NB4 (cell line): ENCODE results near the gene TCF7L2.

Experiments
- DNase-seq: peaks from one replicate; pipeline ENCODE4 v3.0.0; 2010; ENCODE audit warnings: low read depth
- H3K4me3 ChIP-seq: one replicate; pipeline ENCODE4 v1.5.1; 2011; ENCODE audit warnings: mild to moderate bottlenecking, low read depth, low read length, moderate library complexity
- CTCF ChIP-seq: IDR thresholded peaks from one replicate; pipeline ENCODE4 v1.5.1; 2012; ENCODE audit warnings: low read depth, low read length
- MYC ChIP-seq: IDR thresholded peaks from 2 replicates; pipeline ENCODE4 v1.6.1; 2011; ENCODE audit warnings: low read depth, low read length
- POLR2A ChIP-seq: IDR thresholded peaks from 2 replicates; pipeline ENCODE4 v1.6.1; 2011; ENCODE audit warnings: mild to moderate bottlenecking; ENCODE audit not compliant: insufficient read length; ENCODE audit errors: extremely low read depth
- TF ChIP-seq, protein P1 (sequence below): IDR thresholded peaks from 2 replicates; pipeline ENCODE4 v1.6.1; 2011; ENCODE audit warnings: low read depth, low read length

Gene TCF7L2

DNA sequence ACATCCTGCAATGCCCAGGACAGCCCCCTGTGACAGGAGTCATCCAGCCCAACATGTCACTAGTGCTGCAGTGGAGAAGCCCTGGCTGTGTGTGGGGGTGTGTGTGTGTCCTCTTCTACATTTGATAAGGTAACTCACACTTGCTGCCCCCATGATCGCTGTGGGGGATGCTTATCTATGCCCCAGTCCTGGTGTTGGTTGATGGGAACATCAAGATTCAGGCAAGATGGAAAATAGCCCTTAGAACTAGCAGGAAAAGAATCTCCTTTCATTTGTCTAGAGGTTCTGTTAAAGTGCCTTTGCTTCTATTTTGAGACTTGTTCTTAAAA lies 52.4 kb downstream of the TCF7L2 start:
- DNase-seq = no peak
- TF ChIP-seq CTCF (no peak), MYC (no peak), POLR2A (no peak)
- TF ChIP-seq, protein P1, sequence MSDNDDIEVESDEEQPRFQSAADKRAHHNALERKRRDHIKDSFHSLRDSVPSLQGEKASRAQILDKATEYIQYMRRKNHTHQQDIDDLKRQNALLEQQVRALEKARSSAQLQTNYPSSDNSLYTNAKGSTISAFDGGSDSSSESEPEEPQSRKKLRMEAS = no peak
- H3K4me3 ChIP-seq = no peak overlapping the region

GRCh38 chr10:113003052-113003451 lies 53.0 kb downstream of the TCF7L2 start:
- H3K4me3 ChIP-seq = no peak overlapping the region
- TF ChIP-seq MYC = no peak
- TF ChIP-seq, protein P1 = no peak
- no peak for TF ChIP-seq POLR2A
- TF ChIP-seq CTCF = no peak
- no peak for DNase-seq

DNA sequence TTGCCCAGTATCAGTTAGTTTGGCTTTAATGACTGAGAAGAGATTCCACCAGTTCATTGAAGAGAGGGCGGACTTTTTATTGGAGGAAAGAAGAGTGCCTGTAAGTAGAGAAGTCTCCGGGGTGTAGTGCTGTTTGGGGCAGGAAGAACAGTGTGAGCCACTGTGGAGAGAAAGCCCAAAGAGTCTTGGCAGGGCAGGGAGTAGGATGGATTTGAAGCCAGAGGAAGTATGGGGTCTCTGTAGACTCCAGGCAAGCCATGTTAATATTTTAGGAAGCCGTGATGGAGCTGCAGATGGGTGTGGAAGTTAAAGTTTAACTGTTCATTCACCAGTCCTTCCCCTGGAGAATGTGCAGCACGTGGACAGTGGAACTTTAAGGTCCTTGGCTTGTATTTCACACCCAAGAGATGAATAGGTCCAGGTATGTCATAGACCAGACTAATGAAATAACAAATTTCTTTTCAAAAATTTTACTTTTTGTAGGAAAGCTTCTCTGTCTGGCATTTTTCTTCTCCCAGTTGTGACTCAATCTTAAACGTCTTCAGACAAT lies 54.1 kb downstream of the TCF7L2 start:
- DNase-seq = no peak
- H3K4me3 ChIP-seq = no peak overlapping the region
- TF ChIP-seq POLR2A = no peak
- no peak for TF ChIP-seq MYC
- no peak for TF ChIP-seq CTCF
- TF ChIP-seq, protein P1 = no peak

DNA sequence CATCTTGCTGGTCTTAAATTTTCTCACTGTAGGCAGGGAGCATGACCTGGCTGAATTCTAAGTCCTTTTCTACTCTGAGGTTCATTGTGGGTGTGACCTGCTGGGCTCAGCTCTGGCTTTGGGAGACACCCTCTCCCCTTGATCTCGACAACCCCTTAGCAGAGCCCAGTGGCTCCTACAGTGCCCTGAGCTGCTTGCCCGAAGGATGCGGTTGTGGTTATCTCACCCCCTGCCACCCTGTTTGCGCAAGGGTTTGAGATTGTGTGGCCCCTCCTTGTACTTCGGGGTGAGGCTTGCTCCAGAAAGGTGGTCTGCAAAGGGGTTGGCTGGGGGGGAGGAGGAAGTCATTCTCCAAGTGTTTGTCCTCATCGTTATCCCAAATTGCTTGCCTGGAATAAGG lies 55.3 kb downstream of the TCF7L2 start:
- peak; percentile 60 for DNase-seq
- no peak overlapping the region for H3K4me3 ChIP-seq
- TF ChIP-seq POLR2A (no peak), CTCF (no peak), MYC (no peak)
- TF ChIP-seq, protein P1 = no peak

DNA sequence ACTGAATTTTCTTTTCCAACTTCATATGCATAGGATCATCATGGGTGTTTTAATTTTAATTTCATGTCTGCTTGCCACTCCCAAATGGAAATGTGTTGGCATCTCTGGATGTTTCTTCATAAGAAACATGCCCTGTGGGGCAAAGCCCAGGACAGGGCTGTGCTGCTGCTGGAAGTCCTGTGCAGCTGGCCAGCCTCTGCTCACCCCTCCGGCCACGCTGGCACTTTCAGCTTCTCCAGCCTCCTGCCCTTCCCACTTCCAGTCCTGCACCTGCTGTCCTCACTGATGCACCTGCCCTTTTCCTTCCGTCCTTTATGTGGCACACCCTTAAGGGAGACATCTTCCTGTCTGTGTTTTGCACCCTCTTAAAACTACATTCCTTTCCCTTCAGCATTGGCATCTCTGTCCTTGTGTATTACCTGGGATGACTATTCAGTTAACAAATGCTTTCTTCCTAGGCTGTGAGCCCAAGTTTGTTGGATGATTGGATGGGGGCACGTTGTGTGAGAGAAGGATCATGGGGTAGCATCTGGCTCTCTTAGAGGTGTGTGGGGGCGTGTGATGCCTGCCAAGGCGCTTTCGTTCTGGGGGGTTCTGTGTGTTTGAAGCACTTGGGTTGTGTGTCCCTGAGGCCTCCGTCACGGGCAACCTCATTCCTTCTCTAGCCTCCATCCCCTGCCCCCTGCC lies 56.8 kb downstream of the TCF7L2 start:
- no peak overlapping the region for H3K4me3 ChIP-seq
- TF ChIP-seq POLR2A (no peak), CTCF (no peak), MYC (no peak)
- TF ChIP-seq, protein P1 = no peak
- no peak for DNase-seq
